Thoracic aorta (tissue), 2 donors: Measurements from ENCODE around the gene KDM6B. TPM values are rescaled to one million over a fixed set of nuclear protein-coding genes. Genes with fewer than 3 reads are reported as not detected.

Source experiments
- ATAC-seq: fragments of 150-250 bp; one replicate; pipeline ENCODE4 v1.8.0; 2017; ENCODE audit warnings: low read depth; ENCODE audit not compliant: insufficient number of reproducible peaks, low FRiP score
- DNase-seq: peaks from one replicate; pipeline ENCODE4 v3.0.0-alpha.2; 2020; ENCODE audit warnings: low spot score
- H3K27ac ChIP-seq, 2 donors: fragments of 200-600 bp; sonication (generic); 1 replicate in 1 of 2; 2 replicates in 1 of 2; pipeline ENCODE4 v1.5.1; 2016; ENCODE audit warnings: mild to moderate bottlenecking in 2 of 2, moderate library complexity in 2 of 2
- H3K27me3 ChIP-seq: fragments of 200-600 bp; sonication (generic); replicated peaks from 2 replicates; pipeline ENCODE4 v1.6.0; 2016; ENCODE audit warnings: mild to moderate bottlenecking; ENCODE audit not compliant: insufficient read depth
- H3K36me3 ChIP-seq: fragments of 200-600 bp; sonication (generic); one replicate; pipeline ENCODE4 v1.5.1; 2016
- H3K4me1 ChIP-seq, 2 donors: fragments of 200-600 bp; sonication (generic); 1 replicate in 1 of 2; 2 replicates in 1 of 2; pipeline versions ENCODE4 v1.5.1 to v1.6.0; 2016; ENCODE audit warnings: low read depth in 2 of 2, mild to moderate bottlenecking in 1 of 2; ENCODE audit not compliant: control insufficient read depth in 1 of 2
- H3K4me3 ChIP-seq: fragments of 200-600 bp; sonication (generic); 2 replicates; pipeline ENCODE4 v1.5.1; 2016; ENCODE audit warnings: mild to moderate bottlenecking
- H3K9me3 ChIP-seq: fragments of 200-600 bp; sonication (generic); 2 replicates; pipeline ENCODE4 v1.5.1; 2016
- CTCF ChIP-seq: fragments of 200-600 bp; sonication (generic); IDR thresholded peaks from one replicate; pipeline ENCODE4 v1.5.1; 2019; ENCODE audit warnings: antibody characterized with exemption
- total RNA-seq, 2 donors: library from RNA; depleted of rRNA; stranded (reverse); fragments of >200 nt; gene quantifications; one replicate each; pipeline versions ENCODE4 v1.1.0 to v1.2.3, GENCODE V29; 2016

The KDM6B gene
- total RNA-seq, 2 donors from 2014 or later: 9.5 to 35.8 TPM

GRCh38 chr17:7851438-7852261 is 17.6 kb downstream of the KDM6B start:
- DNase-seq (no peak), ATAC-seq (peak; percentile 26)
- Histone ChIP-seq H3K27me3 (no peaks in the 10 kb centered on the region), H3K27ac (no peak overlapping the region), H3K36me3 (peaks cover 42% of the 10 kb centered on the region), H3K4me3 (peak overlapping the region; percentile 58), H3K9me3 (no peaks in the 10 kb centered on the region), H3K4me1 (peaks cover 15 to 25% of the 10 kb centered on the region in 2 donors)
- peak; percentile 99 for TF ChIP-seq CTCF

GRCh38 chr17:7852262-7852670 is 18.2 kb downstream of the KDM6B start:
- no peaks in the 10 kb centered on the region for H3K27me3 ChIP-seq
- H3K4me1 ChIP-seq: peaks cover 15 to 26% of the 10 kb centered on the region in 2 donors
- no peak for DNase-seq
- H3K36me3 ChIP-seq: peaks cover 37% of the 10 kb centered on the region
- no peak for ATAC-seq
- no peak overlapping the region for H3K4me3 ChIP-seq
- no peak overlapping the region for H3K27ac ChIP-seq
- no peaks in the 10 kb centered on the region for H3K9me3 ChIP-seq
- TF ChIP-seq CTCF: no peak

GRCh38 chr17:7852919-7853690 is 19.1 kb downstream of the KDM6B start:
- Histone ChIP-seq H3K27me3 (no peaks in the 10 kb centered on the region), H3K9me3 (no peaks in the 10 kb centered on the region), H3K4me3 (no peak overlapping the region), H3K4me1 (peaks cover 15 to 27% of the 10 kb centered on the region in 2 donors), H3K27ac (no peak overlapping the region), H3K36me3 (peaks cover 31% of the 10 kb centered on the region)
- DNase-seq (no peak), ATAC-seq (no peak)
- TF ChIP-seq CTCF: no peak

- DNase-seq (no peak), ATAC-seq (no peak)
- peaks cover 26% of the 10 kb centered on the region for H3K36me3 ChIP-seq
- no peaks in the 10 kb centered on the region for H3K9me3 ChIP-seq
- H3K4me1 ChIP-seq: peaks cover 20 to 32% of the 10 kb centered on the region in 2 donors
- no peaks in the 10 kb centered on the region for H3K27me3 ChIP-seq
- TF ChIP-seq CTCF: no peak
- no peak overlapping the region for H3K4me3 ChIP-seq
- no peak overlapping the region for H3K27ac ChIP-seq
Measured at GRCh38 chr17:7853691-7854038, 19.6 kb downstream of the KDM6B start.

GRCh38 chr17:7854078-7854777 is 20.2 kb downstream of the KDM6B start:
- ATAC-seq: no peak
- no peak for TF ChIP-seq CTCF

More at GRCh38 chr17:7854078-7854777, 20.2 kb downstream of the KDM6B start:
- H3K4me3 ChIP-seq: no peak overlapping the region
- no peaks in the 10 kb centered on the region for H3K9me3 ChIP-seq
- DNase-seq: no peak
- no peak overlapping the region for H3K27ac ChIP-seq
- peaks cover 21 to 38% of the 10 kb centered on the region in 2 donors for H3K4me1 ChIP-seq
- H3K27me3 ChIP-seq: no peaks in the 10 kb centered on the region
- peaks cover 21% of the 10 kb centered on the region for H3K36me3 ChIP-seq
